MM.1S (cell line): Measurements from ENCODE around the gene SP140L.

ENCODE experiments used
- DNase-seq: peaks from one replicate; pipeline ENCODE4 v3.0.0-alpha.2; 2015
- H2AFZ ChIP-seq: fragments of 300-600 bp; sonication (generic); 2 replicates; pipeline ENCODE4 v1.6.0; 2016; ENCODE audit warnings: antibody characterized with exemption, low read length
- H3F3A ChIP-seq: fragments of 300-600 bp; sonication (generic); 2 replicates; pipeline ENCODE4 v1.6.1; 2016; ENCODE audit warnings: mild to moderate bottlenecking, antibody characterized with exemption, low read length, moderate library complexity, mixed read lengths; ENCODE audit not compliant: insufficient read depth
- H3K27ac ChIP-seq: fragments of 300-600 bp; sonication (generic); 2 replicates; pipeline ENCODE4 v1.5.1; 2016; ENCODE audit warnings: mild to moderate bottlenecking, low read length
- H3K27me3 ChIP-seq: fragments of 300-600 bp; sonication (generic); replicated peaks from 2 replicates; pipeline ENCODE4 v1.6.0; 2016; ENCODE audit warnings: low read length; ENCODE audit not compliant: insufficient read depth
- H3K36me3 ChIP-seq: fragments of 300-600 bp; sonication (generic); replicated peaks from 2 replicates; pipeline ENCODE4 v1.6.1; 2016; ENCODE audit warnings: mild to moderate bottlenecking, low read length, mixed read lengths; ENCODE audit not compliant: insufficient read depth
- H3K4me1 ChIP-seq: fragments of 300-600 bp; sonication (generic); 2 replicates; pipeline ENCODE4 v1.6.1; 2016; ENCODE audit warnings: low read length, mixed read lengths
- H3K4me2 ChIP-seq: fragments of 300-600 bp; sonication (generic); 2 replicates; pipeline ENCODE4 v1.6.0; 2016; ENCODE audit warnings: low read depth, low read length
- H3K4me3 ChIP-seq: fragments of 300-600 bp; sonication (generic); 2 replicates; pipeline ENCODE4 v1.5.1; 2016; ENCODE audit warnings: low read length, mixed read lengths
- H3K79me2 ChIP-seq: fragments of 300-600 bp; sonication (generic); 2 replicates; pipeline ENCODE4 v1.6.1; 2016; ENCODE audit warnings: mixed run types, low read length, mixed read lengths
- H3K9ac ChIP-seq: fragments of 300-600 bp; sonication (generic); 2 replicates; pipeline ENCODE4 v1.6.1; 2016; ENCODE audit warnings: low read length, mixed read lengths
- H3K9me2 ChIP-seq: fragments of 300-600 bp; sonication (generic); replicated peaks from 2 replicates; pipeline ENCODE4 v1.6.1; 2016; ENCODE audit warnings: mild to moderate bottlenecking, low read length, mixed read lengths; ENCODE audit not compliant: insufficient read depth
- H3K9me3 ChIP-seq: fragments of 300-600 bp; sonication (generic); replicated peaks from 2 replicates; pipeline ENCODE4 v1.6.1; 2016; ENCODE audit warnings: mild to moderate bottlenecking, low read length, mixed read lengths; ENCODE audit not compliant: insufficient read depth
- H4K20me1 ChIP-seq: fragments of 300-600 bp; sonication (generic); 2 replicates; pipeline ENCODE4 v1.6.1; 2016; ENCODE audit warnings: mild to moderate bottlenecking, low read length, moderate library complexity, mixed read lengths; ENCODE audit not compliant: insufficient read depth
- CTCF ChIP-seq: fragments of 300-600 bp; sonication (generic); IDR thresholded peaks from 2 replicates; pipeline ENCODE4 v1.5.1; 2016; ENCODE audit warnings: antibody characterized with exemption, low read length, mixed read lengths
- EZH2 ChIP-seq: fragments of 300-600 bp; sonication (generic); optimal IDR thresholded peaks from 2 replicates; pipeline ENCODE3; 2017; ENCODE audit warnings: low read depth, mild to moderate bottlenecking, antibody characterized with exemption, low read length, mixed read lengths
- EZH2phosphoT487 ChIP-seq: fragments of 300-600 bp; sonication (generic); IDR thresholded peaks from 2 replicates; pipeline ENCODE4 v1.6.1; 2018; ENCODE audit warnings: antibody characterized with exemption, low read length

The SP140L gene

GRCh38 chr2:230414302-230414701, 87.3 kb downstream of the SP140L start:
- Histone ChIP-seq H3K79me2 (peaks cover 31% of the 10 kb centered on the region), H3K4me1 (peaks cover 23% of the 10 kb centered on the region), H4K20me1 (no peaks in the 10 kb centered on the region), H3K9me2 (no peaks in the 10 kb centered on the region), H3K4me2 (no peak overlapping the region), H3K36me3 (no peaks in the 10 kb centered on the region), H3K27me3 (no peaks in the 10 kb centered on the region), H3K9ac (no peak overlapping the region), H3K4me3 (no peak overlapping the region), H3K27ac (no peak overlapping the region), H2AFZ (no peak overlapping the region), H3K9me3 (no peaks in the 10 kb centered on the region), H3F3A (peaks cover 20% of the 10 kb centered on the region)
- no peak for DNase-seq
- TF ChIP-seq EZH2phosphoT487: no peak

- TF ChIP-seq EZH2phosphoT487 (no peak), CTCF (no peak), EZH2 (no peak)
- H3K4me2 ChIP-seq: peak within 1 kb of the TSS; percentile 99
Observed at GRCh38 chr2:230416061-230416721, 89.2 kb downstream of the SP140L start, which contains the start of gene SP100. SP100 (plus strand) TSS chr2:230416201; CDS start chr2:230416297, 96 bp downstream.

DNA sequence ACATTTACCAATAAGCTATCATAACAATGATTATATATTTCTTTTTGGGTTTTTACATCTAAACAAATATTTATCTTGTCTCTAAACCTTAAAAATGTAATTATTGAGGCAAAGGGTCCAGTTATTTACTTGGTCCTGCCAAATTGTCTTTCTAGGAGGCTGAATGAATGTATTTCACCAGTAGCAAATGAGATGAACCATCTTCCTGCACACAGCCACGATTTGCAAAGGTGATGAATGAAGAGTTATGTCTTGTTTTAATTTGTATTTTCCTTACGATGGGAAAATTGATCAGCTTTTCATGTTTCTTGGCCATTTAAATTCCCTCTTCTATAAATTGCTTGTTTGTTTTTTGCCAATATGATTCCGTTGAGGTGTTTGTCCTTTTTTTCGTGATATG, 90.4 kb downstream of the SP140L start:
- no peaks in the 10 kb centered on the region for H3K9me3 ChIP-seq
- H4K20me1 ChIP-seq: no peaks in the 10 kb centered on the region
- H3F3A ChIP-seq: peaks cover 9% of the 10 kb centered on the region
- no peaks in the 10 kb centered on the region for H3K36me3 ChIP-seq
- peak overlapping the region; percentile 89 for H3K4me3 ChIP-seq
- no peaks in the 10 kb centered on the region for H3K9me2 ChIP-seq
- TF ChIP-seq CTCF (no peak), EZH2phosphoT487 (no peak), EZH2 (no peak)
- H2AFZ ChIP-seq: no peak overlapping the region
- H3K79me2 ChIP-seq: peaks cover 60% of the 10 kb centered on the region
- no peak for DNase-seq
- no peak overlapping the region; the same call in 1 of the 2 replicates for H3K27ac ChIP-seq
- H3K4me1 ChIP-seq: peaks cover 15% of the 10 kb centered on the region
- H3K4me2 ChIP-seq: peak overlapping the region; percentile 99
- H3K27me3 ChIP-seq: no peaks in the 10 kb centered on the region
- peak overlapping the region; percentile 81; the same call in 1 of the 2 replicates for H3K9ac ChIP-seq

More at GRCh38 chr2:230416061-230416721, 89.2 kb downstream of the SP140L start, which contains the start of gene SP100:
- peaks cover 19% of the 10 kb centered on the region for H3K4me1 ChIP-seq
- peak within 1 kb of the TSS; percentile 81 for H3K9ac ChIP-seq
- H3K79me2 ChIP-seq: peaks cover 50% of the 10 kb centered on the region
- DNase-seq: peak; percentile 76
- H2AFZ ChIP-seq: peak within 1 kb of the TSS; percentile 78
- H3K36me3 ChIP-seq: no peaks in the 10 kb centered on the region
- peak within 1 kb of the TSS; percentile 89 for H3K4me3 ChIP-seq
- no peaks in the 10 kb centered on the region for H3K9me3 ChIP-seq
- no peaks in the 10 kb centered on the region for H4K20me1 ChIP-seq
- peaks cover 14% of the 10 kb centered on the region for H3F3A ChIP-seq
- no peaks in the 10 kb centered on the region for H3K27me3 ChIP-seq
- H3K27ac ChIP-seq: peak within 1 kb of the TSS; percentile 89
- H3K9me2 ChIP-seq: no peaks in the 10 kb centered on the region

DNA sequence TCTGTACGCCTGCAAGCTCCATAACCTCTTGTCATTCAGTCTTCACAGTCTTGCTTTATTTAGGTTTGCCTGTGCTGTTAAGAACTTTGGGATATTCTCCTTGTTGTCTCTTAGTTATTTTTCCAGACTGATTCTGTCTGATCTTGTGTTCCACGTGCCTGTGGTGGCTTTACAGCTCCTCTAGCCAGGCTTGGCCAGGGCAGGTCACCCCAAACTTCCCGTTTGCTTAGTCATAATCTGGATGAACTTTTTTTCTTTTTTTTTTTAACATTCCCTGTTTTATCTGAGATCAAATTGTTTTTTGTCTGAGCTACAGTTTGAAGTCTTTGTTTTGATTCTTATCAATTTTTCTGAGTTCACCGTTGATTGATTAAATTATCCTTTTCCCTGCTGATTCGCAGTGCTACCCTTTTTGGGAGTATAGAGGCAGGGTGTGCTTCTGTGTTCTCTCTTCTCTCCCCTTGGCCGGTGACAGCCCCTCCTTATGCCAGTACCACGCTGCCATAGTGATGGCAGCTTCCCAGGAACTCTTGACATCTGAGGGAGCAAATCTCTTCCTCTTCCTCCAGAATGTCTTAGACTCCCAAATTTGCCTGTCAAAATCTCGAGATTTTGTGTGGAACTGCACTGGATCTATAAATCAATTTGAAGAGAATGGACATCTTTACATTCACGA, 91.5 kb downstream of the SP140L start:
- H3K9me2 ChIP-seq: no peaks in the 10 kb centered on the region
- peaks cover 9% of the 10 kb centered on the region for H3F3A ChIP-seq
- DNase-seq: no peak
- peak overlapping the region; percentile 99 for H3K4me2 ChIP-seq
- no peak overlapping the region for H3K27ac ChIP-seq
- H4K20me1 ChIP-seq: no peaks in the 10 kb centered on the region
- H3K9ac ChIP-seq: peak overlapping the region; percentile 81; the same call in 1 of the 2 replicates
- H3K9me3 ChIP-seq: no peaks in the 10 kb centered on the region
- H3K27me3 ChIP-seq: no peaks in the 10 kb centered on the region
- peak overlapping the region; percentile 89 for H3K4me3 ChIP-seq
- TF ChIP-seq EZH2phosphoT487 (no peak), EZH2 (no peak), CTCF (no peak)
- H2AFZ ChIP-seq: no peak overlapping the region
- peaks cover 69% of the 10 kb centered on the region for H3K79me2 ChIP-seq
- H3K4me1 ChIP-seq: peaks cover 15% of the 10 kb centered on the region
- H3K36me3 ChIP-seq: no peaks in the 10 kb centered on the region
